ENCODE measurements around the gene GRK5.

The GRK5 gene

DNA sequence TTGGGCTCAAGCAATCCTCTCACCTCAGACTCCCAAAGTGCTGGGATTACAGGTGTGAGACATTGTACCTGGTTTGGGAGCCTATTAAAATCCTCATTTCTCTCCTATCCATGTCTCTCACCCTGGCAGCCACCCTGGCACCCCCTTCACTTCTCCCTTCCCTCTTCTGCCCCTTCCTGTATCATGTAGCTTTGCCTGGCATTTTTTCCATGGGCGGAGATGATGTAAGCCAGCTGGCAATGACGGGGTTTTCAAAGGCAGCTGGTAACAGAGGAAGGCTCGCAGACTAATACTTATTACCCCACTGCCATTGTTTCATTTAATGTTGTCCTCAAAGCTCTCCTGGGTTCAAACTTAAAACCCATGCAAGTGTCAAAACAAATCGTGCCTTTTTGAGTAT is 273.3 kb downstream of the GRK5 start:
- peaks cover 69% of the 10 kb centered on the region for H3K27me3 ChIP-seq (ENCODE audit: control insufficient read depth, insufficient read depth, low read length)

GRCh38 chr10:119481781-119482426 is 274.5 kb downstream of the GRK5 start:
- H3K9me3 ChIP-seq (ENCODE audit: control insufficient read depth, insufficient read depth, low read length), result no peaks in the 10 kb centered on the region
- H3K36me3 ChIP-seq (ENCODE audit: control insufficient read depth, insufficient read depth, low read length), result no peaks in the 10 kb centered on the region
- no peak overlapping the region for H3K4me3 ChIP-seq (ENCODE audit: low read depth, low read length)
- H3K4me1 ChIP-seq (ENCODE audit: control insufficient read depth, insufficient read depth, low read length), result no peaks in the 10 kb centered on the region
- no peak overlapping the region for H3K9ac ChIP-seq (ENCODE audit: low read depth, low read length)
- H3K27me3 ChIP-seq (ENCODE audit: control insufficient read depth, insufficient read depth, low read length), result peaks cover 58% of the 10 kb centered on the region

More for the DNA sequence above, 273.3 kb downstream of the GRK5 start:
- Histone ChIP-seq H3K4me3 (ENCODE audit: low read depth, low read length) (no peak overlapping the region), H3K36me3 (ENCODE audit: control insufficient read depth, insufficient read depth, low read length) (no peaks in the 10 kb centered on the region), H3K4me1 (ENCODE audit: control insufficient read depth, insufficient read depth, low read length) (no peaks in the 10 kb centered on the region), H3K9ac (ENCODE audit: low read depth, low read length) (no peak overlapping the region), H3K9me3 (ENCODE audit: control insufficient read depth, insufficient read depth, low read length) (no peaks in the 10 kb centered on the region)

DNA sequence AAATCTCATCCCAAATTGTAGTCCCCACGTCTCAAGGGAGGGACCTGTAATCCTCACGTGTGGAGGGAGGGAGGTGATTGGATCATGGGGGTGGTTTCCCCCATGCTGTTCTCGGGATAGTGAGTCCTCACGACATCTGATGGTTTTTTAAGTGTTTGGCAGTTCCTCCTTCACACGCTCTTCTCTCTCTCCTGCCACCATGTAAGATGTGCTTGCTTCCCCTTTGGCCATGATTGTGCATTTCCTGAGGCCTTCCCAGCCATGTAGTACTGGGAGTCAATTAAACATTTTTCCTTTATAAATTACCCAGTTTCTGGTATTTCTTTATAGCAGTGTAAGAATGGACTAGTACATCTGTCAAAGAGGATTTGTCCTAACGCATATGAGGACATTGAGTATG is 275.6 kb downstream of the GRK5 start:
- no peaks in the 10 kb centered on the region for H3K9me3 ChIP-seq (ENCODE audit: control insufficient read depth, insufficient read depth, low read length)
- H3K36me3 ChIP-seq (ENCODE audit: control insufficient read depth, insufficient read depth, low read length), result no peaks in the 10 kb centered on the region
- no peak overlapping the region for H3K4me3 ChIP-seq (ENCODE audit: low read depth, low read length)
- no peaks in the 10 kb centered on the region for H3K4me1 ChIP-seq (ENCODE audit: control insufficient read depth, insufficient read depth, low read length)
- no peak overlapping the region for H3K9ac ChIP-seq (ENCODE audit: low read depth, low read length)
- H3K27me3 ChIP-seq (ENCODE audit: control insufficient read depth, insufficient read depth, low read length), result peaks cover 50% of the 10 kb centered on the region

- no peak overlapping the region for H3K9ac ChIP-seq (ENCODE audit: low read depth, low read length)
- H3K36me3 ChIP-seq (ENCODE audit: control insufficient read depth, insufficient read depth, low read length), result no peaks in the 10 kb centered on the region
- no peak overlapping the region for H3K4me3 ChIP-seq (ENCODE audit: low read depth, low read length)
- H3K4me1 ChIP-seq (ENCODE audit: control insufficient read depth, insufficient read depth, low read length), result no peaks in the 10 kb centered on the region
- H3K27me3 ChIP-seq (ENCODE audit: control insufficient read depth, insufficient read depth, low read length), result peaks cover 42% of the 10 kb centered on the region
- no peaks in the 10 kb centered on the region for H3K9me3 ChIP-seq (ENCODE audit: control insufficient read depth, insufficient read depth, low read length)
These were observed 276.5 kb downstream of the GRK5 start for GRCh38 chr10:119483839-119484238.

DNA sequence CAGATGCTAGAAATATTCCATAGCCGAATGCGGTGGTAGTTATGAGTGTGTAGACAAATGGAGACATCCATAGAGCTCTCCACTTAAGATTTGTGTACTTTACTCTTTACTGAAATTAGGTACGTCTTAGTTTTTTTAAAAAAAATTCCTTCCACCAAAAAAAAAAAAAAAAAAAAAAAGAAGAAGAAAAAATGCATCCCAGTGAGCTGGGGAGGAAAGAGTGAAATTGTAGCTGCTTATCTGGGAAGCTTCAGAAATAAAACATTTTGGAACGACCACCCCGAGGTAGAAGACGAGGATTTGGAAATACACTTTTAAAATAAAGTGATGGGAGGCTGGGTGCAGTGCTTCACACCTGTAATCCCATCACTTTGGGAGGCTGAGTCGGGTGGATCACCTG is 281.3 kb downstream of the GRK5 start:
- no peaks in the 10 kb centered on the region for H3K9me3 ChIP-seq (ENCODE audit: control insufficient read depth, insufficient read depth, low read length)
- H3K27me3 ChIP-seq (ENCODE audit: control insufficient read depth, insufficient read depth, low read length), result peaks cover 5% of the 10 kb centered on the region
- H3K36me3 ChIP-seq (ENCODE audit: control insufficient read depth, insufficient read depth, low read length), result no peaks in the 10 kb centered on the region
- no peak overlapping the region for H3K9ac ChIP-seq (ENCODE audit: low read depth, low read length)
- H3K4me1 ChIP-seq (ENCODE audit: control insufficient read depth, insufficient read depth, low read length), result no peaks in the 10 kb centered on the region
- no peak overlapping the region for H3K4me3 ChIP-seq (ENCODE audit: low read depth, low read length)

GRCh38 chr10:119489991-119490326 is 282.6 kb downstream of the GRK5 start:
- H3K9me3 ChIP-seq (ENCODE audit: control insufficient read depth, insufficient read depth, low read length), result no peaks in the 10 kb centered on the region
- H3K27me3 ChIP-seq (ENCODE audit: control insufficient read depth, insufficient read depth, low read length), result peaks cover 3% of the 10 kb centered on the region
- H3K4me3 ChIP-seq (ENCODE audit: low read depth, low read length), result no peak overlapping the region
- no peaks in the 10 kb centered on the region for H3K36me3 ChIP-seq (ENCODE audit: control insufficient read depth, insufficient read depth, low read length)
- H3K4me1 ChIP-seq (ENCODE audit: control insufficient read depth, insufficient read depth, low read length), result no peaks in the 10 kb centered on the region
- H3K9ac ChIP-seq (ENCODE audit: low read depth, low read length), result no peak overlapping the region

- no peak overlapping the region for H3K9ac ChIP-seq (ENCODE audit: low read depth, low read length)
- no peaks in the 10 kb centered on the region for H3K36me3 ChIP-seq (ENCODE audit: control insufficient read depth, insufficient read depth, low read length)
- H3K9me3 ChIP-seq (ENCODE audit: control insufficient read depth, insufficient read depth, low read length), result no peaks in the 10 kb centered on the region
- peaks cover 3% of the 10 kb centered on the region for H3K27me3 ChIP-seq (ENCODE audit: control insufficient read depth, insufficient read depth, low read length)
- H3K4me1 ChIP-seq (ENCODE audit: control insufficient read depth, insufficient read depth, low read length), result peaks cover 2% of the 10 kb centered on the region
- H3K4me3 ChIP-seq (ENCODE audit: low read depth, low read length), result no peak overlapping the region
These were observed 284.8 kb downstream of the GRK5 start for GRCh38 chr10:119491966-119492757.

GRCh38 chr10:119493155-119493554 is 285.8 kb downstream of the GRK5 start:
- H3K27me3 ChIP-seq (ENCODE audit: control insufficient read depth, insufficient read depth, low read length), result no peaks in the 10 kb centered on the region
- H3K4me3 ChIP-seq (ENCODE audit: low read depth, low read length), result no peak overlapping the region
- peaks cover 2% of the 10 kb centered on the region for H3K4me1 ChIP-seq (ENCODE audit: control insufficient read depth, insufficient read depth, low read length)

DNA sequence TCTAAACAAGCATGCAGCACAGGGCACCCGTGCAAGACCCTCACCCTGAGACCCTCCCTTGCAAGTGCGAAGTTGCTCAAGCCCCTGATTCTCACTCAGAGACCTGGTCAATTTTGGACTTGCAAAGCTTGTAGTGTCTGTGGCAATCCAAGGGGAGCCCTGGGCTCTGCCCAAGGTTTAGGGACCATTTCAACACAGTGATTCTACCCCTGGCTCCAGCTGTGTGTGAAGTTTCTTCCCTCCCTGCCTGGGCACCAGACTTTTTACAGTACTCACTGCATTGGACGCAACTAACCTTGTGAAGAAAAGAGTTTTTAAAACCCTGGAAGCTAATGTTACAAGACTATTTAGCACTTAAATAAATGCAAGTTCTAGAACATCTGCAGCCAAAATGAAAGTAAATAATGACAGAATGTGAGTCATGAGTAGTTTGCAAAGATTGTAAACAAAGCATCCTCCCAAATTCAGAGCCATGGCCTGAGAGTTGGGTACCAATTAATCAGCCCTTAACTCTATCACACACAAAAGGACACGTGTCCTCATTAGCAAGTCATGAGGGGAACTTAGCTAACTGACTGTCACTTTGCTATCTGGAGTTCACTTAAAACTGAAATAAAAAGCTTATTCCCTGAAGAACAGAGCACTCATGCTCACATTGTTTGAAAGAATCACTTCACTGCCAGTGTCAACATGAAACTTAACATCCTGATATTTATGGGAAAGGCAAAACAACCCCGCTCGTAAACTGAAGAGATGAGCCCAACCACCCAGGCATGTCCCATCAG is 287.1 kb downstream of the GRK5 start:
- Histone ChIP-seq H3K9me3 (ENCODE audit: control insufficient read depth, insufficient read depth, low read length) (no peaks in the 10 kb centered on the region), H3K9ac (ENCODE audit: low read depth, low read length) (no peak overlapping the region), H3K4me1 (ENCODE audit: control insufficient read depth, insufficient read depth, low read length) (peaks cover 2% of the 10 kb centered on the region), H3K27me3 (ENCODE audit: control insufficient read depth, insufficient read depth, low read length) (no peaks in the 10 kb centered on the region), H3K4me3 (ENCODE audit: low read depth, low read length) (no peak overlapping the region), H3K36me3 (ENCODE audit: control insufficient read depth, insufficient read depth, low read length) (no peaks in the 10 kb centered on the region)

More at GRCh38 chr10:119493155-119493554, 285.8 kb downstream of the GRK5 start:
- Histone ChIP-seq H3K9me3 (ENCODE audit: control insufficient read depth, insufficient read depth, low read length) (no peaks in the 10 kb centered on the region), H3K9ac (ENCODE audit: low read depth, low read length) (no peak overlapping the region), H3K36me3 (ENCODE audit: control insufficient read depth, insufficient read depth, low read length) (no peaks in the 10 kb centered on the region)

GRCh38 chr10:119495021-119495505 is 287.7 kb downstream of the GRK5 start:
- no peak overlapping the region for H3K9ac ChIP-seq (ENCODE audit: low read depth, low read length)
- H3K4me3 ChIP-seq (ENCODE audit: low read depth, low read length), result no peak overlapping the region
- H3K36me3 ChIP-seq (ENCODE audit: control insufficient read depth, insufficient read depth, low read length), result no peaks in the 10 kb centered on the region
- H3K27me3 ChIP-seq (ENCODE audit: control insufficient read depth, insufficient read depth, low read length), result no peaks in the 10 kb centered on the region
- H3K4me1 ChIP-seq (ENCODE audit: control insufficient read depth, insufficient read depth, low read length), result peaks cover 2% of the 10 kb centered on the region
- H3K9me3 ChIP-seq (ENCODE audit: control insufficient read depth, insufficient read depth, low read length), result no peaks in the 10 kb centered on the region

GRCh38 chr10:119495545-119495944 is 288.2 kb downstream of the GRK5 start:
- Histone ChIP-seq H3K9me3 (ENCODE audit: control insufficient read depth, insufficient read depth, low read length) (no peaks in the 10 kb centered on the region), H3K27me3 (ENCODE audit: control insufficient read depth, insufficient read depth, low read length) (no peaks in the 10 kb centered on the region), H3K4me1 (ENCODE audit: control insufficient read depth, insufficient read depth, low read length) (peaks cover 2% of the 10 kb centered on the region), H3K4me3 (ENCODE audit: low read depth, low read length) (no peak overlapping the region), H3K9ac (ENCODE audit: low read depth, low read length) (no peak overlapping the region), H3K36me3 (ENCODE audit: control insufficient read depth, insufficient read depth, low read length) (no peaks in the 10 kb centered on the region)
